Mammary epithelial cell (primary cell): ENCODE results near the gene ACSS2.

Experiments
- EZH2 ChIP-seq: IDR thresholded peaks from 2 replicates; pipeline ENCODE4 v1.6.1; 2012; ENCODE audit warnings: low read length, inconsistent platforms, borderline replicate concordance
- TF ChIP-seq, protein P1 (sequence below), 2 donors: IDR thresholded peaks in 1 of 2; conservative IDR thresholded peaks in 1 of 2; 2 replicates each; pipeline ENCODE4 v1.5.1; 2011 to 2012; ENCODE audit warnings: inconsistent platforms in 2 of 2, low read length in 2 of 2, mild to moderate bottlenecking in 2 of 2, control low read depth in 1 of 2, low read depth in 1 of 2; ENCODE audit not compliant: insufficient read depth in 1 of 2; ENCODE audit errors: extremely low read depth in 1 of 2

DNA sequence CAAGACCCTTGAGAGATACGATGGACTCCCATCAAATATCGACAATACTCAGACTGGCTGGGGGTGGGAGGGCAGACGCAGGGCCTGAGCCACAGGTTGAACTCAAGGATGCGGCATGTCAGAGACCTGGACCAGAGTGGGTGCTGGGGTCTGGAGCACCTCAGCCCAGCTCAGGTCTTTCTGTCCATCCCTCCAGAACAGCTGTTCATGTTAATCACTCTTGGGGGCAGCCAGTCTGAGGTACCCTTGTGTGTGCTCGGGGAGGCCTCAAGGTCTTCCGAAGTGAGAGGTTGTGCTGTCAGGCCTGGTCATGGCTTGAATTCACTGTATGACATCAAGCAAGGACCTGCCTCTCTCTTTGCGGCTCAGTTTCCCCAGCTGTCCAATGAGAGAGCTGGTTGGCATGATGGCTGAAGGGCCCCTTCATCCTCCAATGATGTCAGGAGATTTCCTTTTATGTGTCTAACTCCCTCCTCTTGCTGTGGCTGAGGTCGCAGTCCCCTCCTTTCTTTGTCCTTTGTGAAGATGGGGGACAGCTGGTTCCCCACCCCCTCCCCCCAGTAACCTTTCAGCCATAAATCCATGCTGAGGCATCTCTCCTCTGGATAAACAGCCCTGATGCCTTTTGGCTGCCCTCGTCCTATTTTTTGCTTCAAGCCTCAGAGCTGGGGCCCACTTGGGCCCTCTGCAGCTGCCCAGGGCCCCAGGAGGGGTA, 94.6 kb downstream of the ACSS2 start:
- TF ChIP-seq, protein P1, sequence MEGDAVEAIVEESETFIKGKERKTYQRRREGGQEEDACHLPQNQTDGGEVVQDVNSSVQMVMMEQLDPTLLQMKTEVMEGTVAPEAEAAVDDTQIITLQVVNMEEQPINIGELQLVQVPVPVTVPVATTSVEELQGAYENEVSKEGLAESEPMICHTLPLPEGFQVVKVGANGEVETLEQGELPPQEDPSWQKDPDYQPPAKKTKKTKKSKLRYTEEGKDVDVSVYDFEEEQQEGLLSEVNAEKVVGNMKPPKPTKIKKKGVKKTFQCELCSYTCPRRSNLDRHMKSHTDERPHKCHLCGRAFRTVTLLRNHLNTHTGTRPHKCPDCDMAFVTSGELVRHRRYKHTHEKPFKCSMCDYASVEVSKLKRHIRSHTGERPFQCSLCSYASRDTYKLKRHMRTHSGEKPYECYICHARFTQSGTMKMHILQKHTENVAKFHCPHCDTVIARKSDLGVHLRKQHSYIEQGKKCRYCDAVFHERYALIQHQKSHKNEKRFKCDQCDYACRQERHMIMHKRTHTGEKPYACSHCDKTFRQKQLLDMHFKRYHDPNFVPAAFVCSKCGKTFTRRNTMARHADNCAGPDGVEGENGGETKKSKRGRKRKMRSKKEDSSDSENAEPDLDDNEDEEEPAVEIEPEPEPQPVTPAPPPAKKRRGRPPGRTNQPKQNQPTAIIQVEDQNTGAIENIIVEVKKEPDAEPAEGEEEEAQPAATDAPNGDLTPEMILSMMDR (conservative IDR thresholded peaks at IDR 0.05 in 1 of 2, IDR thresholded peaks at IDR 0.05 in 1 of 2; ENCODE audit: extremely low read depth in 1 of 2, insufficient read depth in 1 of 2, low read depth in 1 of 2, low read length in 2 of 2), result no peak
- no peak for TF ChIP-seq EZH2
